ENCODE measurements around the gene TRIM74. TPM values are rescaled to one million over a fixed set of nuclear protein-coding genes. Genes with fewer than 3 reads are reported as not detected.
"Not testable (repeated sequence)": the region's sequence is repeated elsewhere in the genome, so short reads cannot be mapped to it uniquely, and the experiment has no call there.

The TRIM74 gene
- total RNA-seq, 1 experiment from 2014 or later = 0.26 TPM

DNA sequence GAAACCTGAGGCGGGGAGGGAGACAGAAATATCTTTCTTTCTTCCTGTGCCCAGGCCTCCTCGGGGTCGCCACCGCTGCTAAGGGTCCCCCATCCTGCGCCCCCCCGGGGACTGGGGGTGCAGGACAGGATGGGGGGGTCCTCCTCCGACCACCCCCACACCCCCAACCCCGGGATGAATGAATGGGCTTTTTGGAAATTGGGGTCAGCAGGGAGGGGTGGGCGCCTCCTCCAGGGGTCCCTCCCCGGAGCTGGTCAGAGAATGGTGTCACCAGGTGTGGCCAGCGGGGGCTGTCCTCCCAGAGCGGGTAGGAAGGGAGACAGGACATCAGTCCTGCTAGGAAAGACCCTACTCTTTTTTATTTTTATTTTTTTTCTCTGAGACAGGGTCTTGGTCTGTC is 7.2 kb upstream of the TRIM74 start:
- WGBS (ENCODE audit: extremely low coverage, insufficient read length, low lambda C conversion rate) = no CpG with 5 or more reads among the region's 12 CpGs

DNA sequence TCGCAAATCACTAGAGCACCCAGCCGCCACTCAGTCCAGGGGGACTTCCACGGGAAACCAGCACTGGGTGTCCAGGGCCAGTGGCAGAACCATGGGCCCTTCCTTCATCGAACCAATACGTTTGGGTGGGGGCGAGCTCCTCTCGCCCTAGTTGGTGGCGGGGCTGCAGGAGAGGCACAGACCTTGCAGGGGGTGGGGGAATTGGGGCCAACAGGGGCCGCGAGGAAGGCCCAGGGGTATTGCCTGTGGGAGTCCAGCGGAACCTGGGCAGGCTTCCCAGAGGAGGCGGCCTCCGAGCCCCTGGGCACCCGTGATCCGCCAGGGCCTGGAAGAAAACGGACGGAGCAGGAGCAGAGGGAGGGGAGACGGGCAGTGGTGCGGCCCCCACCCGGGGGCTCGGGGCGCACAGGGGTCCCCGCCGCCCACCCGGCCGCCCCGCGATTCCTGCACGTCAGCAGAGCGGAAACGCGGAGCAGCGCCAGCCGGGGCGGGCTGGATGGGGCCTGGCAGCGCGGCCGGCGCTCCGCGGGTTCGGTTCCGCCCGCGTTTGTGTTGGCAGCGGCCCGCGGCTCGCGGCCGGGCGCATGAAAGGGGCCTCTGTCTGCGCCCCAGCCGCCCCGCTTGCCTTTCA is 6.5 kb upstream of the TRIM74 start:
- not testable (repeated sequence) for H3K4me3 Mint-ChIP-seq; H3K4me2 ChIP-seq (ENCODE audit: insufficient read depth, insufficient read length, low read length); H3K27ac ChIP-seq (ENCODE audit: insufficient read length, low read depth, low read length); H3K23ac ChIP-seq (ENCODE audit: insufficient read length, low read depth, low read length); H2BK15ac ChIP-seq (ENCODE audit: low read depth, low read length); H3K9ac ChIP-seq (ENCODE audit: extremely low read depth, insufficient read length, low read length); H4K5ac ChIP-seq (ENCODE audit: insufficient read length, low read depth, low read length); H3K36me3 Mint-ChIP-seq (ENCODE audit: insufficient read depth in 1 of 3, low read depth in 3 of 3); H3K4me1 Mint-ChIP-seq; H3K23me2 ChIP-seq (ENCODE audit: insufficient read length, low read depth, low read length, poor library complexity, severe bottlenecking); H3K18ac ChIP-seq (ENCODE audit: insufficient read length, low read depth, low read length); H2BK20ac ChIP-seq (ENCODE audit: low read depth, low read length, poor library complexity, severe bottlenecking); H3K9me3 ChIP-seq (ENCODE audit: control insufficient read depth, low read depth, low read length); H2AK5ac ChIP-seq (ENCODE audit: insufficient read length, low read length); H3K79me2 ChIP-seq (ENCODE audit: insufficient read depth, low read length); H3K9me3 Mint-ChIP-seq; H2BK12ac ChIP-seq (ENCODE audit: insufficient read length, low read depth, low read length); H4K8ac ChIP-seq (replicated peaks; ENCODE audit: insufficient read length, low read depth, low read length); H3K27me3 ChIP-seq (ENCODE audit: insufficient read depth, low read length); H3T11ph ChIP-seq (ENCODE audit: low read length); DNase-seq; H3K79me1 ChIP-seq (ENCODE audit: insufficient read depth, low read depth, low read length, poor library complexity, severe bottlenecking); H3K4me1 ChIP-seq (ENCODE audit: insufficient read depth, low read length); H3K4ac ChIP-seq (ENCODE audit: low read depth, low read length); H4K20me1 ChIP-seq (ENCODE audit: control insufficient read depth, insufficient read depth, insufficient read length); H2BK120ac ChIP-seq (ENCODE audit: low read depth, low read length, poor library complexity, severe bottlenecking); H3K27ac Mint-ChIP-seq; H2AFZ ChIP-seq (ENCODE audit: low read length); H3K14ac ChIP-seq (ENCODE audit: insufficient read depth, low read length); H3K27me3 Mint-ChIP-seq (ENCODE audit: low read depth); H2BK5ac ChIP-seq (ENCODE audit: insufficient read length, low read length); H4K91ac ChIP-seq (ENCODE audit: insufficient read length, low read depth, low read length); H3K56ac ChIP-seq (ENCODE audit: insufficient read length, low read depth, low read length)
- WGBS (ENCODE audit: extremely low coverage, insufficient read length, low lambda C conversion rate) = no CpG with 5 or more reads among the region's 55 CpGs

More for the DNA sequence above, 7.2 kb upstream of the TRIM74 start:
- H3K27me3 Mint-ChIP-seq (ENCODE audit: low read depth); H3K79me2 ChIP-seq (ENCODE audit: insufficient read depth, low read length); H3K27me3 ChIP-seq (ENCODE audit: insufficient read depth, low read length); H3K23ac ChIP-seq (ENCODE audit: insufficient read length, low read depth, low read length); H3K79me1 ChIP-seq (ENCODE audit: insufficient read depth, low read depth, low read length, poor library complexity, severe bottlenecking); H4K8ac ChIP-seq (replicated peaks; ENCODE audit: insufficient read length, low read depth, low read length); H3K4me1 Mint-ChIP-seq; H3K4me1 ChIP-seq (ENCODE audit: insufficient read depth, low read length); H2BK5ac ChIP-seq (ENCODE audit: insufficient read length, low read length); H3K36me3 Mint-ChIP-seq (ENCODE audit: insufficient read depth in 1 of 3, low read depth in 3 of 3); H3K27ac Mint-ChIP-seq; H2BK12ac ChIP-seq (ENCODE audit: insufficient read length, low read depth, low read length); H4K91ac ChIP-seq (ENCODE audit: insufficient read length, low read depth, low read length); H3K56ac ChIP-seq (ENCODE audit: insufficient read length, low read depth, low read length); H2AFZ ChIP-seq (ENCODE audit: low read length); H2BK15ac ChIP-seq (ENCODE audit: low read depth, low read length); H3K18ac ChIP-seq (ENCODE audit: insufficient read length, low read depth, low read length); H3K9me3 Mint-ChIP-seq; H3K23me2 ChIP-seq (ENCODE audit: insufficient read length, low read depth, low read length, poor library complexity, severe bottlenecking); H2AK5ac ChIP-seq (ENCODE audit: insufficient read length, low read length); H3K4me2 ChIP-seq (ENCODE audit: insufficient read depth, insufficient read length, low read length); H2BK120ac ChIP-seq (ENCODE audit: low read depth, low read length, poor library complexity, severe bottlenecking); H4K20me1 ChIP-seq (ENCODE audit: control insufficient read depth, insufficient read depth, insufficient read length); H3K14ac ChIP-seq (ENCODE audit: insufficient read depth, low read length); H3K9me3 ChIP-seq (ENCODE audit: control insufficient read depth, low read depth, low read length); H3K9ac ChIP-seq (ENCODE audit: extremely low read depth, insufficient read length, low read length); H3K4ac ChIP-seq (ENCODE audit: low read depth, low read length); DNase-seq; H3K4me3 Mint-ChIP-seq; H3T11ph ChIP-seq (ENCODE audit: low read length); H3K27ac ChIP-seq (ENCODE audit: insufficient read length, low read depth, low read length); H2BK20ac ChIP-seq (ENCODE audit: low read depth, low read length, poor library complexity, severe bottlenecking); H4K5ac ChIP-seq (ENCODE audit: insufficient read length, low read depth, low read length): not testable (repeated sequence)

Data from H9 (cell line).